Uterus (tissue), 4 donors: ENCODE results near the gene ACTA2. TPM values are rescaled to one million over a fixed set of nuclear protein-coding genes. Genes with fewer than 3 reads are reported as not detected.

Experiments used
- DNase-seq, 2 donors: peaks; one replicate each; pipeline ENCODE4 v3.0.0-alpha.2; 2019 to 2020
- H3K27ac ChIP-seq, 2 donors: fragments of 200-600 bp; sonication (generic); 1 replicate in 1 of 2; 2 replicates in 1 of 2; pipeline ENCODE4 v1.5.1; 2016 to 2018
- H3K27me3 ChIP-seq, 2 donors: fragments of 200-600 bp; sonication (generic); one replicate each; pipeline ENCODE4 v1.5.1; 2018 to 2019; ENCODE audit warnings: control low read depth in 1 of 2
- H3K36me3 ChIP-seq, 2 donors: fragments of 200-600 bp; sonication (generic); one replicate each; pipeline ENCODE4 v1.5.1; 2019; ENCODE audit warnings: control low read depth in 1 of 2
- H3K4me1 ChIP-seq, 2 donors: fragments of 200-600 bp; sonication (generic); one replicate each; pipeline ENCODE4 v1.5.1; 2018 to 2019; ENCODE audit warnings: control low read depth in 1 of 2
- H3K4me3 ChIP-seq, 2 donors: fragments of 200-600 bp; sonication (generic); 1 replicate in 1 of 2; 2 replicates in 1 of 2; pipeline ENCODE4 v1.5.1; 2018 to 2019; ENCODE audit warnings: mild to moderate bottlenecking in 1 of 2
- H3K9me3 ChIP-seq, 2 donors: fragments of 200-600 bp; sonication (generic); one replicate each; pipeline ENCODE4 v1.5.1; 2019; ENCODE audit warnings: control low read depth in 1 of 2
- CTCF ChIP-seq, 4 experiments: fragments of 200-600 bp in 2 of 4; fragments of 450-650 bp in 2 of 4; sonication (generic) in 2 of 4; IDR thresholded peaks; one replicate each; pipeline ENCODE4 v1.5.1; 2016 to 2019; ENCODE audit warnings: antibody characterized with exemption in 4 of 4, mild to moderate bottlenecking in 2 of 4, moderate library complexity in 1 of 4
- POLR2A ChIP-seq, 2 donors: fragments of 450-650 bp; IDR thresholded peaks; one replicate each; pipeline ENCODE4 v1.6.1; 2016; ENCODE audit warnings: antibody characterized with exemption in 2 of 2, mild to moderate bottlenecking in 1 of 2, moderate library complexity in 1 of 2
- intact Hi-C: fragments of 100-400 bp; cut with DNase I; formaldehyde crosslinking; loops from one replicate; pipeline ENCODE4 v1.15.1; 2023; ENCODE audit warnings: low total_unique reads
- total RNA-seq, 4 donors: library from RNA; depleted of rRNA in 3 of 4; stranded (reverse); fragments of >200 nt in 3 of 4; gene quantifications; one replicate each; pipeline versions ENCODE4 v1.1.0 to v1.2.4, GENCODE V29; 2014 to 2023
- donor health status: DM: yes; HTN: yes; CAD: no.

ACTA2 gene
- 1,000 to 10,000 TPM; 2,685 to 5,347 (median 3,837) TPM for total RNA-seq

GRCh38 chr10:88952647-88953111 lies at the start of gene ACTA2:
Gene ACTA2 (minus strand): TSS chr10:88952773. CDS start chr10:88948930, 3,843 bp downstream.
- Histone ChIP-seq H3K4me3 (peak within 1 kb of the TSS; percentile 53 to 58), H3K36me3 (no peaks in the 10 kb centered on the region), H3K9me3 (no peaks in the 10 kb centered on the region), H3K27me3 (no peaks in the 10 kb centered on the region), H3K27ac (peak within 1 kb of the TSS; percentile 94 to 97), H3K4me1 (peaks cover 0 to 4% of the 10 kb centered on the region in 2 donors)
- DNase-seq, result peak; percentile 87 to 95
- TF ChIP-seq CTCF (IDR thresholded peaks at IDR 0.05) (no peak), POLR2A (IDR thresholded peaks at IDR 0.05) (peak; percentile 81 to 91)
- intact Hi-C loops, result no loop called here

GRCh38 chr10:89001729-89002072 lies 49.1 kb upstream of the ACTA2 start:
- intact Hi-C loops, result no loop called here
- no peaks in the 10 kb centered on the region for H3K9me3 ChIP-seq
- no peaks in the 10 kb centered on the region for H3K36me3 ChIP-seq
- DNase-seq, result no peak
- no peaks in the 10 kb centered on the region for H3K27me3 ChIP-seq
- no peaks in the 10 kb centered on the region for H3K4me1 ChIP-seq
- H3K27ac ChIP-seq, result peak overlapping the region; percentile 52 to 99
- no peak overlapping the region for H3K4me3 ChIP-seq
- TF ChIP-seq CTCF (IDR thresholded peaks at IDR 0.05) (no peak), POLR2A (IDR thresholded peaks at IDR 0.05) (no peak)

- intact Hi-C loops, result no loop called here
- no peak for DNase-seq
- H3K27ac ChIP-seq, result peak overlapping the region; percentile 52 to 99
- H3K36me3 ChIP-seq, result no peaks in the 10 kb centered on the region
- no peaks in the 10 kb centered on the region for H3K9me3 ChIP-seq
- TF ChIP-seq POLR2A (IDR thresholded peaks at IDR 0.05), result no peak
- TF ChIP-seq CTCF (IDR thresholded peaks at IDR 0.05), result no peak
- no peaks in the 10 kb centered on the region for H3K27me3 ChIP-seq
- H3K4me1 ChIP-seq, result no peaks in the 10 kb centered on the region
- H3K4me3 ChIP-seq, result no peak overlapping the region
Measured at GRCh38 chr10:89001024-89001728, 48.6 kb upstream of the ACTA2 start.

- Histone ChIP-seq H3K4me1 (no peaks in the 10 kb centered on the region), H3K27me3 (no peaks in the 10 kb centered on the region), H3K36me3 (no peaks in the 10 kb centered on the region), H3K27ac (peak overlapping the region; percentile 52 to 99), H3K9me3 (no peaks in the 10 kb centered on the region), H3K4me3 (peak overlapping the region in 1 of 2 donors; percentile 17)
- intact Hi-C loops, result no loop called here
- DNase-seq, result no peak
- TF ChIP-seq CTCF (IDR thresholded peaks at IDR 0.05), result no peak
- no peak for TF ChIP-seq POLR2A (IDR thresholded peaks at IDR 0.05)
Measured at GRCh38 chr10:88999625-89000024, 47.1 kb upstream of the ACTA2 start.

- Histone ChIP-seq H3K9me3 (no peaks in the 10 kb centered on the region), H3K27me3 (no peaks in the 10 kb centered on the region), H3K4me3 (no peak overlapping the region), H3K27ac (peak overlapping the region; percentile 27 to 99), H3K4me1 (no peaks in the 10 kb centered on the region), H3K36me3 (no peaks in the 10 kb centered on the region)
- TF ChIP-seq POLR2A (IDR thresholded peaks at IDR 0.05) (no peak), CTCF (IDR thresholded peaks at IDR 0.05) (no peak)
- intact Hi-C loops, result no loop called here
- DNase-seq, result no peak
Measured at GRCh38 chr10:88996927-88997326, 44.4 kb upstream of the ACTA2 start.
